HG02763 (cell line): ENCODE results near the gene PFN3.

Source experiments
- ATAC-seq: cut with Tn5 transposase; IDR thresholded peaks from one replicate; pipeline ENCODE4 v1.9.1; 2021; ENCODE audit warnings: mild to moderate bottlenecking, moderate library complexity; ENCODE audit not compliant: unreplicated experiment

PFN3 gene

DNA sequence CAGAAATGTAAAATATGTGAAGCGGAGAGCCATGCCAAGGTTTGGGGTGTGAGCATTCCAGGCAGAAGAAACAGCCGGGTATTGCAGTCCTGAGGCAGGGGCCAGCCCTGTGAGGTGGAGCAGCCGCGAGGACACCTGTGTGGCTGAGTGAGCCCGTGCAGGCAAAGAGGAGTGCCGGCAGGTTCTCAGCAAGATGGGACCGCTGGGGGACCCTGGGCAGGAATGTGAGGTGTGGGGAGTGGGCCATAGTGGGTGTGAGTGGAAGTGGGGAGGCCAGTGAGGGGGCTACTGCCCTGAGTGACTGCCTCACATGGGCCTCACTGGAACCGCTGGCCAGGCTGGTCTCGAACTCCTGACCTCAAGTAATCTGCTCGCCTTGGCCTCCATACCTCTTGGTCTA, 38.0 kb upstream of the PFN3 start:
- no peak for ATAC-seq

DNA sequence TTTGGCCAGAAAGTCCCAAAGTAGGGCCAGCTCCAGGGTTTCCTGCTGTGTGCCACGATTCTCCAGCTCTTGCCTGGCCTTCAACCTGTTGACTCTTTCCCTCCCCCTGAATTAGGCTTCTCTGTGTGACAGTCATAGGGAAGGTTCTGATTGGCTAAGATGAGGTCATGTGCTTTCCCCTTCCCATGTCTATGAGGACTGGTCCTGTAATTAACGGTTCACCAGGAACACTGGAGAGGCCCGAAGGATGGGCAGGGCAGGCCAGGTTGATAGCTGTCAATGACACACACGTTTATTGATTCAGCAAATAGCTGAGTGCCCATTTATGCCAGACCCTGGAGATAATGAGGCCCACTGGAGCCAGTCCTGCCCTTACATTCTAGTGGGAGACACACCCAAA, 37.2 kb upstream of the PFN3 start:
- no peak for ATAC-seq

DNA sequence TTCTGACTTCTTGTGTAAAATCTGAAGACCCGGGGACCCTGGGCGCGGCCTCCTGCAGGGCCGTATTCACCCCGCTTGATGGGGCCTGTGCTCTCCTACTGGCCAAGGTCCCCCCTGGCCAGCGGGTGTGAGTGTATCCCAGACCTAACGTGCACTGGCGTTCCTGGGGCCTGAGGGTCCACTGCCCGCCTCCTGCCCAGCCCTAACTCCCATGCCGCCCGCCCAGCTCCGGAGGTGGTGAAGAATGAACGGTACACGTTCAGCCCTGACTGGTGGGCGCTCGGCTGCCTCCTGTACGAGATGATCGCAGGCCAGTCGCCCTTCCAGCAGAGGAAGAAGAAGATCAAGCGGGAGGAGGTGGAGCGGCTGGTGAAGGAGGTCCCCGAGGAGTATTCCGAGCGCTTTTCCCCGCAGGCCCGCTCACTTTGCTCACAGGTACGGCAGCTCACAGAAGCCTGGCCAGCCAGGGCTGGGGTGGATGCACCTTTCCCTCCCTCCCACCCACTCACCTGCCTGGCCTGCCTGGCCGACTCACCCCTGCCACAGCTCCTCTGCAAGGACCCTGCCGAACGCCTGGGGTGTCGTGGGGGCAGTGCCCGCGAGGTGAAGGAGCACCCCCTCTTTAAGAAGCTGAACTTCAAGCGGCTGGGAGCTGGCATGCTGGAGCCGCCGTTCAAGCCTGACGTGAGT, 35.5 kb upstream of the PFN3 start:
- no peak for ATAC-seq

DNA sequence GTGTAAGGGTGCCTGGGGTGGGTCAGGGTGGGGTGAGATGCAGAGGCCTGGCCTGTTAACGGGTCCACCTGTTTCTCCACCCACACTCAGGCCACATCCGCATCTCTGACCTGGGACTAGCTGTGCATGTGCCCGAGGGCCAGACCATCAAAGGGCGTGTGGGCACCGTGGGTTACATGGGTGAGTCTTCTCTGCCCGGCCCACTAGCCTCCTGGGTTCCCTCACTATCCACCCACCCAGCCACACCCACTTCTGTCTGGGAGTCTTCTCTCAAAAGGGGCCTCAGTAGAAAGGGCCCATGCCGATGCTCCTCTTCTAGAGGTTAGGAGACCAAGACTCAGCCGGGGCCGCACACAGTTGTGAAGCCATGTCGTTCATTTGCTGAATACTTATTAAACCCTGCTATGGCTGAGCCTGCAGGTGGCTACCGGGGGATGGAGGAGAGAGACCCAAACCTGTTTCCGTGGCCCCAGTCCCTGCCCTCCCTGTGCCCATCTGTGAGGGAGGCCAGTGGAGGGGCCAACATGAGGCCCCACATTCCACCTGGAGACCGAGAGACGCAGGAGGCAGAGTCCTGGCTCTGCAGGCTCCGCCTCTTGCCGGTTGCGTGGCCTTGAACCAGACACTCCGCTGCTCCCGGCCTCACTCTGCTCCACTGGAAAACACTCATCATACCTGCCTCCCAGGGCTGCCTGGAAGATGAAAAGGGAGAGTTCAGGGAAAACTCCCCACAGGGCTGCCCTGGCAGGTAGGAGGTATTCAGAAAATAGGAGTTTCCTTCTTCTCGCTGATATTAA, 34.7 kb upstream of the PFN3 start:
- ATAC-seq: no peak

- no peak for ATAC-seq
Measured at GRCh38 chr5:177434437-177434836, 34.0 kb upstream of the PFN3 start.

GRCh38 chr5:177433658-177434217, 33.3 kb upstream of the PFN3 start:
- no peak for ATAC-seq

DNA sequence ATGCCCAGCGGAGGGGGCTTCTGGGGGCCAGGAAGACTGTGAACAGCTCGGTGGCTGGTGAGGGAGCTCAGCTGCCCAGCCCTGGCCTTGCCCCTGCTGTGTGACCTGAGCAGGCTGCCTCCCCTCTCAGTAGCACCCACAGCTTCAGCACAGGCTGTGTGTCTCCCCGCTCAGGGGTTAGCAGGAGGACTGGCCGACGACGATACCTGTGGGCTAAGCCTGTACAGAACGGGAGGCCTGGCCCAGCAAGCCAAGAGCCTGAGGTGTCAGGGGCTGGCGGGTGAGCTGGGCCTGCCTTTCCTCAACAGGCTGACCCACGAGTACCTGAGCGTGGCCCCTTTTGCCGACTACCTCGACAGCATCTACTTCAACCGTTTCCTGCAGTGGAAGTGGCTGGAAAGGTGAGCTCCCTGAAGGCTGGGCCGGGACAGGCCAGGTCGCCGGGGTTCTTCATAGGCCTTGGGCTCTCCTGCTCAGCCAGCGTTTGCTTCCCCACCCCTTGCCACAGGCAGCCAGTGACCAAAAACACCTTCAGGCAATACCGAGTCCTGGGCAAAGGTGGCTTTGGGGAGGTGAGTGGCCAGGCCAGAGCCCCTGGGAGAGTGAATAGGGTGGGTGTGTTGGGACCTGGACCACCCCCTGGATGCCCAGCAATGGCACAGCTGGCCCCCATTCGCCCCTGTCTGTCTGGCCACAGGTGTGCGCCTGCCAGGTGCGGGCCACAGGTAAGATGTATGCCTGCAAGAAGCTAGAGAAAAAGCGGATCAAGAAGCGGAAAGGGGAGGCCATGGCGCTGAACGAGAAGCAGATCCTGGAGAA, 32.6 kb upstream of the PFN3 start:
- no peak for ATAC-seq

- no peak for ATAC-seq
Measured at GRCh38 chr5:177432143-177432838, 31.8 kb upstream of the PFN3 start.

- ATAC-seq: peak; percentile 37
Measured at GRCh38 chr5:177431317-177432142, 31.1 kb upstream of the PFN3 start.

DNA sequence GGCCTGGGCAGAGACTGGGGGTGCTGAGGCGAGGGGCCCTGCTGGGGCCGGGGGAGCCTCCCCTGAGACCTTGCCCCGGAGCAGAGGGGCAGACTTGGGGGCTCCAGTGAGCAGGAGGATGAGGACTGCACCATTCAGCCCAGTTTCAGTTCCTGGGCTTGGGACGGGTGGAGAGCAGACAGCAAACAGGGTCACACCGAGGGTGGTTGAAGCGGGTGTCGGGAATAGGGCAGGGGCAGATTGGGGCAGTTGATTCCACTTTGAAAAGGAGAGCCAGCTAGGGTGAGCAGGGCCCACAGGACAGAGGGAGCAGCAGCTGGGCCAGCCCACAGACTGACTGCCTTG, 30.5 kb upstream of the PFN3 start:
- ATAC-seq: no peak

DNA sequence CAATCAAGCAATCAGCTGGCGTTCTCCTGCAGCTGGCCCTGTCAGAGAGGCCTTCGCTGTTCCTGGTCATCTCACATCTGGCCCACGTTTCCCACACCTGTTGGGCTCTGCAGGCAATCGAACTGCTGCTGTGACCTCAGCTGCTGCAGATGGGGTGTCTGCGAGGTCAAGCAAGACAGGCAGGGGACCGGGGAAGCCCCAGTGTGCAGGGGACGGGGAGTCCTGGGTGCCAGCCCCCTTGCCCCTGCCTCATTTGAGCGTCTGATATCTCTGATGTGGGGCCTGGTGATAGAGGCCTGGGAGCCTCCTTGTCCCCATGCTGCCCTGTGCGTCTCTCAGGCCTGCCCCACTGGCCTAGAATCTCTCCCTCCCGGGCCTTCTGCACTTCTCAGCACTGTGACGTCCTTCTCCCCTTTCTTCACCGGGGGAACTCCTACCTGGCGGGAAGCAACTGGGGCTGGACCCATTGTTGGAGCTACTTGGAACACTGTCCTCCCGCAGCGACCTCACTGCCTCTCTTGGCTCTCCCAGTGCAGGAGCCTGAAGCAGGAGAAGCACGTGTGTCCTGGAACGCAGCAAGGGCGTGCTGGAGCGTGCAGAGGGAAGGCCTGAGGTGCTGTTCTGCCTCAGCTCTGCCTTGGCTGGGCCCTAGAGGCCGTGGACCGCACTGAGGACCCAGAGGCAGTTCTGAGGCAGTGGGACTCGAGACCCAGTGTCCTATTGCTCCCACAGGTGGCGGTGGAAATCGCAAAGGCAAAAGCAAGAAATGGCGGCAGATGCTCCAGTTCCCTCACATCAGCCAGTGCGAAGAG, 29.9 kb upstream of the PFN3 start:
- ATAC-seq: no peak

DNA sequence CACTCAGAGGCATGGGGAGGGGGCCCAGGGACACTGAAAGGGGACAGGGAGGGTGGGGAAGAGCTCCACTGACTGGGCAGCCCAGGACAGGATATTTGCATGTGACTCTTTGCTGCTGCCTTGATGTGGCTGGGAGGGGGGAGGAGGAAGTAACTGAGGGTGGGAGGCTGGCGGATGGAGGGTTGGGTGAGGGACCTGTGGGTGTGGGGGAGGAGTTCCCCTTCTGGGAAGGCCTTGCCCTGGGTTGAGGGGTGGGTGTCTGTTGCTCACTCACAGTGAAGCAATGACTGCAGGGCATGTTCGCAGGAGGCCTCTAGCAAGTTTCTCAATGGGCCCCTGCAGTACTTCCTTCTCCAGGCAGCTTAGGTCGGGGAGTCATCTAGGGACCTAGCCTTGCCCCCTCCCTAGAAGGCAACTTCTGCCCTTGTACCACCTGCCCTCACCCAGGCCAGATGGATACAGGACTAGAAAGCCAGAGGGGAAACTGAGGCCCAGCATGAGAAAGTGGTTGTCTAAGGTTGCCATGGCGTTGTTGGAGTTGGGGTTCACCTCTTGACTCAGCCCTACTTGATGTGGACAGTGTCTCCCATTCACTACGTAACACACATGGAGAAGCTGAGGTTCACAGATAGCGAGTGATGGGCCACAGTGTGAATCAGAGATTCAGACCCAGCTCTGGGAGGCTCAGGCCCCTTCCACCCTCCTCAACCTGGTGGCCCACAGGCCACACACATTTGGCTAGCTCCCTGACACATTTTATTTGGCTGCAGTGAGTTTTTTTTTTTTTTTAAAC, 29.0 kb upstream of the PFN3 start:
- no peak for ATAC-seq

DNA sequence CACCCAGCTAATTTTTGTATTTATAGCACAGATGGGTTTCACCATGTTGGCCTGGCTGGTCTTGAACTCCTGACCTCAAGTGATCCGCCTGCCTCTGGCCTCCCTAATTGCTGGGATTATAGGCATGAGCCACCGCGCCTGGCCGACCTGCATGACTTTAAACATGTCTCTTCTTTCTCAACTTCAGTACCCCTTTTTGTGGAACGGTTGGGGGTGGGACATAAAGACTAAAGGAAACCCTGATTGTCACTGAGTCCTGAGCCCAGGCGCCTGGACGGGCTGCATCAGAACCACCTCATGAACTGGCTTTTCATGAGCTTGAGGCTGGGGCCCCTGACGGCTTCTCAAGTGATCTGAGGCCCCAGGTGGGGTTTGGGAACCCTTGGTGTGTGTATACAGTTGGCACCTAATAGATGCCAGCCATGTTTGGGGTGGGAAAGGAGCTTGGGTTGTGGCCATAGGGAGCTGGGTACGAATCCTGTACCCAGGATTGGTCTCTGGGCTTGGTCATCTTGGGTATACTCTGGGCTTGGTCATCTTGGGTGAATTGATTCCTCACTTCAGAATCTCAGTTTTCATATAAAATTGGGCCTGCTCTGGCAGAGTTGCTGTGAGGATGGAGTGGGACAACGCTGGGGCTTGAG, 28.2 kb upstream of the PFN3 start:
- ATAC-seq: no peak

DNA sequence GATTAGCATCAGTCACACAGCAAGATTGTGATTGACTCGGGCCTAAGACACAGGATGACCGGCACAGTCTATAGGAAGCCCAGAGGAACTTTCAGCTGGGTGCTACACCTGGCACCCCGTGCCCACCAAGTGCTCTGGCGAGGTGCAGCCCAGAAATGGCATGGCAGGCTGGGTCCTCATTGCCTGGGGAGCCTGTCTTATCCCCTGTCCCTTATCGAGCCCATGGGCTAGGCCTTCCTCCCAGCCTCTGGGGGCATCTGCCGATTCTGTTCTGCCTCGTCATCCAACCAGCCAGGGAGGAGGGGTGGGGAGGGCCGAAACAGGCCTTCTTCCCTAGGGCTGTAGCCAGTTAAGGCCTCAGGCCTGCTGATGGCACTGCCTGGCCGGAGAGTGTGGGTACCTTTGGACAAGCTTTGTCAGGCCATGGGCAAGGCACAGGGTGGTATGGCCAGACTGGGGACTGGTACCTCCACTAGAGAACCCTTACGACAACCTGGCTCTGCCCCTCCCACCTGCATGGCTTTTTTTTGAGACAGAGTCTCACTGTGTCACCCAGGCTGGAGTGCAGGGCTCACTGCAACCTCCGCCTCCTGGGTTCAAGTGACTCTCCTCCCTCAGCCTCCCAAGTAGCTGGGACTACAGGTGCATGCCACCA, 27.6 kb upstream of the PFN3 start:
- ATAC-seq: no peak

DNA sequence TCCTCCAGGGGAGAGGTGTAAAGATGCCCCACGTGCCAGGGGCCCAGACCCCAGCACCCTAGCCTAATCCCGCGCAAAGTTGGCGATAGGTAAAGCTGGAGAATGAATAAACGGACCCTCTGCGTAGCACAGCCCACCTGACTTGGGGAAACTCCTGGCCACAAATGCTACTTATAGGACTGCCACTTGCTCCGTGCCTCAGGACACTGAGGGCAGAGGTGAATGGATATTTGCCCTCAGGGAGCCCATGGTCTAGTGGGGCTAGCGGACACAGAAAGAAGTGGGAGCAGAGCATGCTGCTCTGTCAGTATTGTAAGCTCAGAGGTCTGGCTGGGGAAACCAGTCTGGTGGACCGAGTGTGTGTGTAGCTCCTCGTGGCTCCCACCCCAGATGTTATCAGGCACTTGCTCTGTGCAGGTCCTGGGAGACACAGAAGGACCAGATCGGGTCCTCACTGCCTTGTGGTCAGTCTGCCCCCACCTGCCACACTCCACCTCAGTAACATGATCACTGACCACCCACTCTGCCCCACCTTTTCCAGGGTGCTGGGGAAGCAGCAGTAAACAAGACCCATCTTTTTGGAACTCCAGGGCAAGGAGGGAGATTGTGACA, 26.9 kb upstream of the PFN3 start:
- ATAC-seq: no peak

- peak; percentile 10 for ATAC-seq
Measured at GRCh38 chr5:177426566-177427210, 26.2 kb upstream of the PFN3 start, which contains the start of gene GRK6. TSS of gene GRK6 (plus strand) at chr5:177426676. CDS start at chr5:177426846, 170 bp downstream.
